H1 (cell line): ENCODE measurements around the gene NRBF2.

Experiments
- CBX5 ChIP-seq: fragments of 300-800, 300-1000 bp; sonication (generic); IDR thresholded peaks from 2 replicates; pipeline ENCODE4 v1.7.1; 2016; ENCODE audit warnings: antibody characterized with exemption, low read length, low read depth
- CEBPB ChIP-seq: IDR thresholded peaks from 2 replicates; pipeline ENCODE4 v1.6.1; 2012; ENCODE audit warnings: low read depth, low read length
- GABPA ChIP-seq: IDR thresholded peaks from 2 replicates; pipeline ENCODE4 v1.6.1; 2011; ENCODE audit warnings: mild to moderate bottlenecking, low read length, moderate library complexity, borderline replicate concordance; ENCODE audit not compliant: insufficient read depth
- HDAC6 ChIP-seq: IDR thresholded peaks from one replicate; pipeline ENCODE4 v1.7.1; 2012; ENCODE audit warnings: low read depth, mild to moderate bottlenecking, inconsistent platforms, low read length, moderate library complexity
- POLR2AphosphoS5 ChIP-seq: IDR thresholded peaks from 2 replicates; pipeline ENCODE4 v1.6.1; 2011; ENCODE audit warnings: low read depth, low read length
- YY1 ChIP-seq: IDR thresholded peaks from 2 replicates; pipeline ENCODE4 v1.6.1; 2011; ENCODE audit warnings: low read depth, mild to moderate bottlenecking, low read length
- TF ChIP-seq, protein P1 (sequence below), 3 experiments: IDR thresholded peaks; 1 replicate in 2 of 3; 2 replicates in 1 of 3; pipeline versions ENCODE4 v1.5.1 to v1.6.1; 2011; ENCODE audit warnings: low read length in 3 of 3, mild to moderate bottlenecking in 3 of 3, inconsistent platforms in 2 of 3, low read depth in 1 of 3, moderate library complexity in 1 of 3; ENCODE audit not compliant: insufficient read depth in 1 of 3; ENCODE audit errors: control extremely low read depth in 1 of 3

DNA sequence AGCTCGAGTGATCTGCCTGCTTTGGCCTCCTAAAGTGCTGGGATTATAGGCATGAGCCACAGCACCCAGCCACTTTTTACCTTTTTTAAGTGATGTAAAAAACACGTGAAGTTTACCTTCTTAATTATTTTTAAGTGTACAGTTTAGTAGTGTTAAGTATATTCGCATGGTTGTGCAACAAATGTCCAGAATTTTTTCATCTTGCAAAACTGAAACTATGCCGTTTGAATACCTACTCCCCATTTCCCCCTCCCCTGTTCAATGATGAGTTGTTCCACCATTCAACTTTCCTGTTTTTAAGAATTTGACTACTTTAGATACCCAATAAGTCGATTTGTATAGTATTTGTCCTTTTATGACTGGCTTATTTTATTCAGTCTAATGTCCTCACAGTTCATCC is 10.9 kb downstream of the NRBF2 start:
- TF ChIP-seq HDAC6, result no peak
- no peak for TF ChIP-seq YY1
- TF ChIP-seq, protein P1, sequence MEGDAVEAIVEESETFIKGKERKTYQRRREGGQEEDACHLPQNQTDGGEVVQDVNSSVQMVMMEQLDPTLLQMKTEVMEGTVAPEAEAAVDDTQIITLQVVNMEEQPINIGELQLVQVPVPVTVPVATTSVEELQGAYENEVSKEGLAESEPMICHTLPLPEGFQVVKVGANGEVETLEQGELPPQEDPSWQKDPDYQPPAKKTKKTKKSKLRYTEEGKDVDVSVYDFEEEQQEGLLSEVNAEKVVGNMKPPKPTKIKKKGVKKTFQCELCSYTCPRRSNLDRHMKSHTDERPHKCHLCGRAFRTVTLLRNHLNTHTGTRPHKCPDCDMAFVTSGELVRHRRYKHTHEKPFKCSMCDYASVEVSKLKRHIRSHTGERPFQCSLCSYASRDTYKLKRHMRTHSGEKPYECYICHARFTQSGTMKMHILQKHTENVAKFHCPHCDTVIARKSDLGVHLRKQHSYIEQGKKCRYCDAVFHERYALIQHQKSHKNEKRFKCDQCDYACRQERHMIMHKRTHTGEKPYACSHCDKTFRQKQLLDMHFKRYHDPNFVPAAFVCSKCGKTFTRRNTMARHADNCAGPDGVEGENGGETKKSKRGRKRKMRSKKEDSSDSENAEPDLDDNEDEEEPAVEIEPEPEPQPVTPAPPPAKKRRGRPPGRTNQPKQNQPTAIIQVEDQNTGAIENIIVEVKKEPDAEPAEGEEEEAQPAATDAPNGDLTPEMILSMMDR (IDR thresholded peaks at IDR 0.05; ENCODE audit: control extremely low read depth in 1 of 3, insufficient read depth in 1 of 3, low read depth in 1 of 3, low read length in 3 of 3), result no peak
- TF ChIP-seq POLR2AphosphoS5, result no peak
- no peak for TF ChIP-seq GABPA
- TF ChIP-seq CBX5, result no peak
- no peak for TF ChIP-seq CEBPB
